ENCODE measurements around the gene SLC2A14. TPM values are rescaled to one million over a fixed set of nuclear protein-coding genes. Genes with fewer than 3 reads are reported as not detected.
"Not testable (repeated sequence)": the region's sequence is repeated elsewhere in the genome, so short reads cannot be mapped to it uniquely, and the experiment has no call there.

The SLC2A14 gene
- total RNA-seq, 2 donors from 2014 or later = 35.9 to 70.9 TPM

GRCh38 chr12:7853557-7853956 lies 19.2 kb downstream of the SLC2A14 start:
- no peak overlapping the region for H3K9ac ChIP-seq (ENCODE audit: extremely low read depth, low read length, poor library complexity, severe bottlenecking)
- no peak for DNase-seq
- H3K9me3 ChIP-seq (ENCODE audit: control insufficient read depth, low read length) = peaks cover 5% of the 10 kb centered on the region
- 91 to 92% methylated on average over 2 of the region's 2 CpGs for WGBS, 2 experiments (ENCODE audit: insufficient coverage in 1 of 2, insufficient read length in 1 of 2)
- H3K27ac ChIP-seq (ENCODE audit: low read depth, low read length) = no peak overlapping the region
- peaks cover 48% of the 10 kb centered on the region for H3K4me1 Mint-ChIP-seq
- no peak overlapping the region for H3K4me3 Mint-ChIP-seq
- peaks cover 12% of the 10 kb centered on the region for H3K4me1 ChIP-seq (ENCODE audit: control insufficient read depth, insufficient read depth, low read length)
- H3K9me3 Mint-ChIP-seq = peaks cover 21% of the 10 kb centered on the region
- no peaks in the 10 kb centered on the region for H3K27me3 ChIP-seq (ENCODE audit: control insufficient read depth, insufficient read depth, low read length, poor library complexity, severe bottlenecking)
- H3K36me3 ChIP-seq (ENCODE audit: control insufficient read depth, insufficient read depth, low read length) = no peaks in the 10 kb centered on the region
- TF ChIP-seq CTCF (conservative IDR thresholded peaks at IDR 0.05) = no peak
- peaks cover 12% of the 10 kb centered on the region for H3K36me3 Mint-ChIP-seq (ENCODE audit: low read depth)
- no peaks in the 10 kb centered on the region for H3K27me3 Mint-ChIP-seq (ENCODE audit: insufficient read depth)
- H3K27ac Mint-ChIP-seq = no peak overlapping the region
- H3K4me3 ChIP-seq (ENCODE audit: low read length) = no peak overlapping the region

GRCh38 chr12:7851622-7852081 lies 21.1 kb downstream of the SLC2A14 start:
- not testable (repeated sequence) for H3K36me3 ChIP-seq (ENCODE audit: control insufficient read depth, insufficient read depth, low read length); H3K36me3 Mint-ChIP-seq (ENCODE audit: low read depth); H3K27me3 Mint-ChIP-seq (ENCODE audit: insufficient read depth); H3K27me3 ChIP-seq (ENCODE audit: control insufficient read depth, insufficient read depth, low read length, poor library complexity, severe bottlenecking); H3K9me3 ChIP-seq (ENCODE audit: control insufficient read depth, low read length)
- peak overlapping the region; percentile 61 for H3K27ac ChIP-seq (ENCODE audit: low read depth, low read length)
- peak overlapping the region; percentile 11 for H3K4me3 Mint-ChIP-seq
- H3K27ac Mint-ChIP-seq = peak overlapping the region; percentile 85
- H3K9me3 Mint-ChIP-seq = peaks cover 13% of the 10 kb centered on the region
- peak overlapping the region; percentile 41 for H3K4me3 ChIP-seq (ENCODE audit: low read length)
- H3K9ac ChIP-seq (ENCODE audit: extremely low read depth, low read length, poor library complexity, severe bottlenecking) = peak overlapping the region; percentile 57
- 0% methylated on average over 1 of the region's 3 CpGs for WGBS, 2 experiments (ENCODE audit: insufficient coverage in 1 of 2, insufficient read length in 1 of 2)
- H3K4me1 ChIP-seq (ENCODE audit: control insufficient read depth, insufficient read depth, low read length) = peaks cover 12% of the 10 kb centered on the region
- H3K4me1 Mint-ChIP-seq = peaks cover 60% of the 10 kb centered on the region
- DNase-seq = peak; percentile 66

GRCh38 chr12:7850099-7850498 lies 22.6 kb downstream of the SLC2A14 start:
- peaks cover 12% of the 10 kb centered on the region for H3K4me1 ChIP-seq (ENCODE audit: control insufficient read depth, insufficient read depth, low read length)
- H3K4me1 Mint-ChIP-seq = peaks cover 57% of the 10 kb centered on the region
- H3K9ac ChIP-seq (ENCODE audit: extremely low read depth, low read length, poor library complexity, severe bottlenecking); H3K36me3 Mint-ChIP-seq (ENCODE audit: low read depth); H3K9me3 ChIP-seq (ENCODE audit: control insufficient read depth, low read length); H3K27me3 ChIP-seq (ENCODE audit: control insufficient read depth, insufficient read depth, low read length, poor library complexity, severe bottlenecking); DNase-seq; H3K36me3 ChIP-seq (ENCODE audit: control insufficient read depth, insufficient read depth, low read length); H3K27ac ChIP-seq (ENCODE audit: low read depth, low read length); H3K4me3 ChIP-seq (ENCODE audit: low read length); H3K27me3 Mint-ChIP-seq (ENCODE audit: insufficient read depth); H3K4me3 Mint-ChIP-seq; H3K9me3 Mint-ChIP-seq; H3K27ac Mint-ChIP-seq: not testable (repeated sequence)
- 95 to 100% methylated on average over 4 to 5 of the region's 5 CpGs for WGBS, 2 experiments (ENCODE audit: insufficient coverage in 1 of 2, insufficient read length in 1 of 2)

GRCh38 chr12:7848098-7848422 lies 24.7 kb downstream of the SLC2A14 start:
- not testable (repeated sequence) for H3K9me3 ChIP-seq (ENCODE audit: control insufficient read depth, low read length); H3K9me3 Mint-ChIP-seq; H3K27me3 ChIP-seq (ENCODE audit: control insufficient read depth, insufficient read depth, low read length, poor library complexity, severe bottlenecking); H3K27ac Mint-ChIP-seq; H3K4me3 Mint-ChIP-seq; H3K27ac ChIP-seq (ENCODE audit: low read depth, low read length); H3K27me3 Mint-ChIP-seq (ENCODE audit: insufficient read depth); H3K36me3 ChIP-seq (ENCODE audit: control insufficient read depth, insufficient read depth, low read length); DNase-seq; H3K9ac ChIP-seq (ENCODE audit: extremely low read depth, low read length, poor library complexity, severe bottlenecking); H3K4me3 ChIP-seq (ENCODE audit: low read length); H3K36me3 Mint-ChIP-seq (ENCODE audit: low read depth)
- H3K4me1 Mint-ChIP-seq = peaks cover 53% of the 10 kb centered on the region
- WGBS, 2 experiments (ENCODE audit: insufficient coverage in 1 of 2, insufficient read length in 1 of 2) = 67% methylated on average over 2 of the region's 2 CpGs; no CpG with 5 or more reads in 1 of the 2 experiments
- peaks cover 12% of the 10 kb centered on the region for H3K4me1 ChIP-seq (ENCODE audit: control insufficient read depth, insufficient read depth, low read length)

- not testable (repeated sequence) for H3K4me3 ChIP-seq (ENCODE audit: low read length); H3K9me3 Mint-ChIP-seq; H3K4me3 Mint-ChIP-seq; H3K27me3 Mint-ChIP-seq (ENCODE audit: insufficient read depth); DNase-seq; H3K36me3 ChIP-seq (ENCODE audit: control insufficient read depth, insufficient read depth, low read length); H3K9me3 ChIP-seq (ENCODE audit: control insufficient read depth, low read length); H3K9ac ChIP-seq (ENCODE audit: extremely low read depth, low read length, poor library complexity, severe bottlenecking); H3K27me3 ChIP-seq (ENCODE audit: control insufficient read depth, insufficient read depth, low read length, poor library complexity, severe bottlenecking); H3K4me1 ChIP-seq (ENCODE audit: control insufficient read depth, insufficient read depth, low read length); H3K36me3 Mint-ChIP-seq (ENCODE audit: low read depth)
- H3K27ac ChIP-seq (ENCODE audit: low read depth, low read length) = peak overlapping the region; percentile 63
- Mint-ChIP-seq H3K4me1 (peaks cover 52% of the 10 kb centered on the region), H3K27ac (peak overlapping the region; percentile 16)
- WGBS, 2 experiments (ENCODE audit: insufficient coverage in 1 of 2, insufficient read length in 1 of 2) = 67% methylated on average over 2 of the region's 4 CpGs; no CpG with 5 or more reads in 1 of the 2 experiments
Measured at GRCh38 chr12:7847226-7848097, 25.3 kb downstream of the SLC2A14 start.
